GM18526 (cell line): Measurements from ENCODE around the gene ZNF718.

Experiments
- POLR2A ChIP-seq: IDR thresholded peaks from 3 replicates; pipeline ENCODE4 v1.6.1; 2011; ENCODE audit not compliant: insufficient read length; ENCODE audit errors: extremely low read depth

The ZNF718 gene

DNA sequence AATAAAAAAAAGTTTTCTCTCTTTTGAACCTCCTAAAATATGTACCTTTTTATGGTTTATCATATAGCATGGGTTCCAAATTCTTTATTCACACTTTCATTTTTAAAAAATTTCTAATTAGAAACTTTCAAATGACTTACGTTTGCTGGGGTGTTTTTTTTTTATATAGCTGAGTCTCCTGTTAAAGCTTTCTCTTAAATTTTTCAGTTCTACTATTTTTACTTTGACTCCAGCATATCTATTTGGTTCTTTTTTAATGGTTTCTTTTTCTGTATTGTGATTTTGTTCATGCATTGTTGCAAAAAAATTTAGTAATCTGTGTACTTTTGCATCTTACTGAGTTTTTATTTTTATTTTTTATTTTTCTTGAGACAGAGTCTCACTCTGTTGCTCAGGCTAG is 22.3 kb downstream of the ZNF718 start:
- TF ChIP-seq POLR2A: no peak

GRCh38 chr4:147233-147632 is 22.9 kb downstream of the ZNF718 start:
- no peak for TF ChIP-seq POLR2A

DNA sequence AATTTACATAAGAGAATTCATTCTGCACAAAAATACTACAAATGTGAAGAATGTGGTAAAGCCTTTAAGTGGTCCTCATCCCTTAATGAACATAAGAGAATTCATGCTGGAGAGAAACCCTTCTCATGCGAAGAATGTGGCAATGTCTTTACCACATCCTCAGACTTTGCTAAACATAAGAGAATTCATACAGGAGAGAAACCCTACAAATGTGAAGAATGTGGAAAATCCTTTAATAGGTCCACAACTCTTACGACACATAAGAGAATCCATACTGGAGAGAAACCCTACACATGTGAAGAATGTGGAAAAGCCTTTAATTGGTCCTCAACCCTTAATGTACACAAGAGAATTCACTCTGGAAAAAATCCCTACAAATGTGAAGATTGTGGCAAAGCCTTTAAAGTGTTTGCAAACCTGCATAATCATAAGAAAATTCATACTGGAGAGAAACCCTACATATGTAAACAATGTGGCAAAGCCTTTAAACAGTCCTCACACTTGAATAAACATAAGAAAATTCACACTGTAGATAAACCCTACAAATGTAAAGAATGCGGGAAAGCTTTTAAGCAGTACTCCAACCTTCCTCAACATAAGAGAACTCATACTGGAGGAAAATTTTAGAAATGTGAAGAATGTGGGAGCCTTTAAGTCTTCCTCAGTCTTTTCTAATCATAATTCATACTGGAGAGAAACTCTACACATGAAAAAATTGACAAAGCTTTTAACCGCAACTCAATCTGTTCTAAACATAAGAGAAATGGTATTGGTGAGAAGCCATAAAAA is 37.4 kb downstream of the ZNF718 start:
- TF ChIP-seq POLR2A: no peak

GRCh38 chr4:173666-174314 is 49.5 kb downstream of the ZNF718 start:
- TF ChIP-seq POLR2A: no peak

DNA sequence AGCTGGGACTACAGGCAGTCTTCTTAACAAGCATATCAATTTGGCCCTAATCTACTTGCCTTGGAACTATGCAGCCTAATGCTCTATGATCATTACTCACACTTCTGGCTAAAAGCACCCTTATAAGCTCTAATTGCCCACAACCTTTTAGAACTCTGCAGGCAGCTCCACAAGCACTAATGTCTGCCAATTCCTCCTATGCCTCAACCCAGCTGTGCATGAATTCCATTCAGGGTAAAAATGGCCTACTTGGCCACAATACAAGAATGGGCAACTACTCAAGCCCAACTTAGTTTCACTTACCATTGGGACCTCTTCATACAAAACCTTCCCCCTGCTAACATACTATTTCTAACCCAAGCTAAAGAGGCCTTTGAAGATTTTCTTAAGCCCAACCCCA is 51.7 kb downstream of the ZNF718 start:
- TF ChIP-seq POLR2A: no peak

GRCh38 chr4:176995-177394 is 52.7 kb downstream of the ZNF718 start:
- TF ChIP-seq POLR2A: no peak

- TF ChIP-seq POLR2A: no peak
Observed at GRCh38 chr4:188091-188490, 63.8 kb downstream of the ZNF718 start.

DNA sequence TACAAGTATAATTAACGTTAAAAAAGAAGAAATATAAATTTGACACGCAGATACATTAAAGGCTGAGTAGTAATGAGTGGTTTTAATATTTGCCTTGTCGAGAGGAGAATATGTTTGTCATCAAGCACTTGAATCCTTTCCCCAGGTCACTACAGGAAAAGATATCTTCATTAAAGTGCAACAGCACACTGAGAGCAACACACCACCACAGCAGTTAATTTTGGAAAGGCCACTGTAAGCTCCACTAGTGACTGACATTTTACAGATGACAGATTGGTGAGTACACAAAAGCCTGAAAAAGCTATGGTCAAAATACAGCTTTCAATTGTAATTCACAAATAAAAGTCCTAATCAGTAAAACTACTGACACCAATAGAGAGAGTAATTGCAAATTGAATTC is 76.6 kb downstream of the ZNF718 start:
- TF ChIP-seq POLR2A: no peak

DNA sequence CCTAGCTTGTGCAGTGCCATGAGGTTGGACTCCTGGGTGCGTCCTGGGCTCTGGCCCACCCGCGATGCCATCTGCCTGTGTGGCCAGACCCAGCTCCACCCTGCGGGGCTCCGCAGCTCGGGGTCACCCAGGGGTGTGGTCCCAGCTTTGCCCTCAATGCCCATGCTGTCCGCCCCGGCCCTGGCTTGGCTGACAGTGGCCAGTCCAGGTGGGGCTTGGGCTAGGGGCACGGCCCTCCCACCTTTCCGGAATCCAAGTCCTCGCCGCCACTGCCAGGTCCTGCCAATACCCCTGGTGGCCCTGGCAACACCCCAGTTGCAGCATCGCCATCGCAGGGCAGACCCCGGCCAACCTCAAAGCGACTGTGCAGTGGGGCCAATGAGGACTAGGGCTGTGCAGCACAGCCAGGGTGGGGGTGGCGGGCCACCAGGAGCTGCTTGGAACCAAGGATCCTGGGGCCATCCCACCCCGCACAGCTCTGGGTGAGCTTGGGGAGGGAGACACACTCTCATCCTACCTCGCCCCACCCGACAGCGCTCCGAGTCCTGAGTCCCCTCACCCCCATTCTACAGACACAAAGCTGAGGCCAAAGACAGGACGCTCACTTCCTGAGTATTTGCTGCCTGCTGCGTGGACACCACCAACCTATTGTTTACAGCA is 80.9 kb downstream of the ZNF718 start:
- TF ChIP-seq POLR2A: no peak

- TF ChIP-seq POLR2A: no peak
Observed at GRCh38 chr4:206054-206453, 81.8 kb downstream of the ZNF718 start.

- TF ChIP-seq POLR2A: no peak
Observed at GRCh38 chr4:211033-211511, 86.8 kb downstream of the ZNF718 start.

DNA sequence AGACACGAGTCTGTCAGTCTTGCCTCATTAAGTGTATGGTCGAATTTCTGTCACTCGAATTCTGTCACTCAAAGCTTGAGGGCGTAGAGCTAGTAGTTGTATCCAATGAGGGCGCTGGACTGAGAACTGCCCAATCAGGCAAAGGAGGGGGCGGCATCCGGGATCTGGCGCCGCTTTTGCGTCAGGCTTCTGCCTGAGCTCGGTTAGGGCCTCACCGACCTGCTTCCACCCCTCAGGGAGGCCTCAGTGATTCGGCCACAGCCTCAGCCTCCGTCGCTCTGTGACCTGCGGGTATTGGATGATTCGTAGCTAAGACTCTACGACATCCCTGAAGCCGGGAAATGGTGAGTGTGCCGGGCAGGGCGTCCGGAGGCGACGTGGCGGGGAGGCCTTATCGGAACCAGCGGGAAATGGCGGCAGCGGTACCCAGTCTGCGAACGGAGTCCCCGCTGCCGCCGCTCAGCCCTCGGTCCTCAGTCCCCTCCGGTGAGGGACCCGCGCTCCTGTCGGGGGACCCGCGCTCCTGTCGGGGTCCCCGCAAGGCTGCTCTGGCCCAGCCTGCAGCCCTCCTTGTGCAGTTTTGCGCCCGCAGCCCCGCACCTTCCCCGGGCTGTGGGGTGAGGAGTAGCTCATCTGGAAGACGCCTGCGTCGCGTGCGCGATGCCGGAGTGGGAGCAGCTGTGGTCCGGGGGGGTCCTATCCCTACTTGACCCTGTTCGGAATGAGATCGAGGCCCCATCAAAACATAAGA is 88.3 kb downstream of the ZNF718 start:
- TF ChIP-seq POLR2A: no peak
